ENCODE measurements around the gene TUT1. TPM values are rescaled to one million over a fixed set of nuclear protein-coding genes. Genes with fewer than 3 reads are reported as not detected.

Gene TUT1
- polyA plus RNA-seq, 2 donors: 9.0 to 15.2 TPM

DNA sequence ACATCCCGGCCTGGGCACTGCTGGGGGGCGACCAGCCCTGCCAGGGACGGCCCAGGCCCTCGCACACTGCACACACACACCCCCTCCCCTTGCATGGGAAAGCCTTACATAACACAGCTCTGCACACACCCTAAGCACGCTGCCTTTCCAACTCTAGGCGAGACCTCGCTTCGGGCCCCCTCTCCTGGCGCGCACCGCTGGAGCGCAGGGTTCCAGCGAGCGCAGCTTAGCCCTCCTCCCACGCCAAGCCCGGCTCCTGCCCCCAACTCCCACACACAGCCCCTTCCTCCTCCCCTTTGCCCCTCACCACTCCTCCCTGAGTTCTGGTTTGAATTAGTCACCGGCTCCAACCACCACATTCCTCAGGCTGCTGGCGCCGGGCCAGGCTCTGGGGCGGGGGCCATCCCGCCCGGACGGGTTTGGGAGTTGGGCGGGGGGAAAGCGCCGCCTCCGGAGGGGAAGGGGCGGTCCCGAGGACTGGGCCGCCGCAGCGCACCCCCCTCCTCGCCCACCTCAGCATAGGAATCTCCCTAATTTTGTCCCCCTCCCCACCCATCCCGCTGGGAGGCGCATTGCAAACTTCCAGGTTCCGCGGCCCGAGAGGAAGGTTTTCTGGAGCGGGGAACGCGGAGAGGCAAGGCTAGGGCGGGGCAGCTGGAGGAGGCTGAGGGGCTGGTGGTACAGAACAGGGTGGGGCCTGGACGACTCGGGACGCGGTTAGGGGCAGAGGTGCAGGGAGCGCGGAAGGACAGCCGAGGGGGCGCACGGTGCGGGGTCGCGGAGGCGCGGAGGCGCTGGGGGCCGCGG is 45.7 kb downstream of the TUT1 start:
- H3K27ac ChIP-seq (ENCODE audit: low read depth in 2 of 2, low read length in 1 of 2): peak overlapping the region; percentile 99 to 100
- WGBS, 2 donors: 0 to 1% methylated on average over 54 to 59 of the region's 59 CpGs
- peaks cover 0 to 12% of the 10 kb centered on the region in 2 donors for H3K36me3 ChIP-seq (ENCODE audit: control insufficient read depth in 2 of 2, insufficient read depth in 2 of 2, low read length in 1 of 2)
- no peaks in the 10 kb centered on the region for H3K9me3 ChIP-seq (ENCODE audit: control insufficient read depth in 2 of 2, insufficient read depth in 1 of 2, low read depth in 1 of 2, low read length in 1 of 2)
- no peaks in the 10 kb centered on the region for H3K27me3 ChIP-seq (ENCODE audit: control insufficient read depth in 1 of 2, insufficient read depth in 2 of 2, low read length in 2 of 2)
- peak overlapping the region; percentile 82 to 98 for H3K4me3 ChIP-seq (ENCODE audit: low read depth in 1 of 2, low read length in 2 of 2)
- H3K4me1 ChIP-seq (ENCODE audit: control insufficient read depth in 2 of 2, insufficient read depth in 2 of 2, low read length in 1 of 2): peaks cover 8 to 20% of the 10 kb centered on the region in 2 donors

DNA sequence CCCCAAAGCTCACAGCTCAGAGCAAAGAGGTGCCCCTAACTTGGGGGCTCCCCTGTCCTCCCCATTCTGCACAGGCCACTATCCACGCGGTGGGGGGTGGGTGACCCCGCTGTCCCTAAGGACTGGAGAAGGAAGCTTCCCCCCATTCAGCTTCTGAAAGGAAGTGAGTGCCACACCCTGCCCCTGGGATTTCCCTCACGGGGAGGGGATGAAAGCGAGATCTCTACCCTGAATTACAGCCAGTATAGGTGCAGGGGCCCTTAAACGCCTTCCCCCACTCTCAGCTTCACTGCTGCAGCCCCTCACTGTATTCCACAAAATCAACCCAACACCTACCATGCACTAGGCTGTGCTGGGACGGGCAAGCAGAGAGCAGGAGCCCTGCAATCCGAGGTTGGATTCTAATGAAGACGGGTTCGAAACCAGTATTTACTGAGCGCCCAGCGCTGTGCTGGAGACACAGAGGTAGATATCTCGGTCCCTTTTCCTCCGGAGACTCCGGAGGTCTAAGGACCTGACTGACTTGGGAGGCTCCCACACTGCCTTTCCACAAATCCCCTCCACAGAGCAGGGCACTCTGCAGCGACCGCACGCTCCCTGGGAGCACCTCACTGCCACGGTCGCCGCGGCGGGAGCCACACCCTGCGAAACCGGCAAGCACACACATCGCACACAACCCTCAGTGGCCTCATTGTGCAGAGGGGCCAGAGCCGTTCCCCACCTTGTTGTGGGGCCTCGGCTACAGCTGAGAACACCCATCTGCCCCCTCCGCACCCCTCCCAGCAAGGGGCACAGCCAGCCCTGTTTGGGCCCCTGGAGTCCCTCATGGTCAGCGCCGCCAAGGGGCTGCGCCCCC is 46.5 kb downstream of the TUT1 start:
- Histone ChIP-seq H3K27me3 (ENCODE audit: control insufficient read depth in 1 of 2, insufficient read depth in 2 of 2, low read length in 2 of 2) (no peaks in the 10 kb centered on the region), H3K9me3 (ENCODE audit: control insufficient read depth in 2 of 2, insufficient read depth in 1 of 2, low read depth in 1 of 2, low read length in 1 of 2) (no peaks in the 10 kb centered on the region), H3K4me3 (ENCODE audit: low read depth in 1 of 2, low read length in 2 of 2) (peak overlapping the region; percentile 82 to 98), H3K27ac (ENCODE audit: low read depth in 2 of 2, low read length in 1 of 2) (peak overlapping the region; percentile 99 to 100), H3K36me3 (ENCODE audit: control insufficient read depth in 2 of 2, insufficient read depth in 2 of 2, low read length in 1 of 2) (peaks cover 0 to 12% of the 10 kb centered on the region in 2 donors), H3K4me1 (ENCODE audit: control insufficient read depth in 2 of 2, insufficient read depth in 2 of 2, low read length in 1 of 2) (peaks cover 9 to 26% of the 10 kb centered on the region in 2 donors)
- 1 to 5% methylated on average over 29 to 32 of the region's 32 CpGs for WGBS, 2 donors

DNA sequence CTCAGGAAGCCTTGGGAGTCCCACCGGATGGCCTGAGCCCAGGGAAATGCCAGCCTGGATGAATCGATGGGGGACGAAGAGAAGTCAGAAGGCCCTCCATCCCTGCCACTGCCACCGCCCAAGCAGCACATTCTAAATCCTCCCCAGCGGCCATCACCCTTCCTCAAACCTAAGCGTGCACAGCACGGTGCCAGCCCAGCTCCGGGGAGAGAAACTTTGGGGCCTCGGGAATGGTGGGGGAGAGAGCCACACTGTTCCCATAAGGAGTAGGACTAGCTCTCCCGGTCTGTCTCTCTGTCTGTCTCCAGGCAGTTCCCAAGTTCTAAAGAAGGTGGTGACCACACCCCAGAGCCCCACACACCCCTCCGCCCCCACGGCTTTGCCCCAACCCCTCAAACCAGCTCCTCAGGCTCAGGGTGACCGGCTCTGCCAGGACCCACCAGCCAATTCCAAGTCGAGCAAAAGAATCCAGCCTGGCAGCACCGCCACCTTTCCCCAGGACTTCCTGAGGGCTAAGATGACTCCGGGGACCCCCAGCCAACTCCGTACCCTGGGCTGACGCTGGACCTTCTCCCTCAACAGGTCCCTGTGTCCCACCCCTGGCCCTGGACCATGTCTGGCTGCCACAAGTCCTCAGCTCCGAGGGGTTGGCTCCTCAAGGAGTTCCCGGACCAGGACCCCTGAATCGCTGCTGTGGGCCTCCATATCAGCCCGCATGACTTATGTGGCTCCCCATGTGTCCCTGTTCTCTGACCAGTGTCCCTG is 47.5 kb downstream of the TUT1 start:
- WGBS, 2 donors: 9 to 35% methylated on average over 22 of the region's 22 CpGs
- H3K4me1 ChIP-seq (ENCODE audit: control insufficient read depth in 2 of 2, insufficient read depth in 2 of 2, low read length in 1 of 2): peaks cover 15 to 28% of the 10 kb centered on the region in 2 donors

GRCh38 chr11:62542750-62543567 is 48.4 kb downstream of the TUT1 start:
- Histone ChIP-seq H3K27me3 (ENCODE audit: control insufficient read depth in 1 of 2, insufficient read depth in 2 of 2, low read length in 2 of 2) (no peaks in the 10 kb centered on the region), H3K4me3 (ENCODE audit: low read depth in 1 of 2, low read length in 2 of 2) (peak overlapping the region; percentile 82 to 98), H3K9me3 (ENCODE audit: control insufficient read depth in 2 of 2, insufficient read depth in 1 of 2, low read depth in 1 of 2, low read length in 1 of 2) (no peaks in the 10 kb centered on the region), H3K27ac (ENCODE audit: low read depth in 2 of 2, low read length in 1 of 2) (peak overlapping the region; percentile 99 to 100), H3K36me3 (ENCODE audit: control insufficient read depth in 2 of 2, insufficient read depth in 2 of 2, low read length in 1 of 2) (peaks cover 0 to 15% of the 10 kb centered on the region in 2 donors), H3K4me1 (ENCODE audit: control insufficient read depth in 2 of 2, insufficient read depth in 2 of 2, low read length in 1 of 2) (peaks cover 19 to 33% of the 10 kb centered on the region in 2 donors)
- WGBS, 2 donors: 1 to 10% methylated on average over 25 to 30 of the region's 30 CpGs

More for the DNA sequence above, 47.5 kb downstream of the TUT1 start:
- H3K27me3 ChIP-seq (ENCODE audit: control insufficient read depth in 1 of 2, insufficient read depth in 2 of 2, low read length in 2 of 2): no peaks in the 10 kb centered on the region
- no peaks in the 10 kb centered on the region for H3K9me3 ChIP-seq (ENCODE audit: control insufficient read depth in 2 of 2, insufficient read depth in 1 of 2, low read depth in 1 of 2, low read length in 1 of 2)
- peak overlapping the region; percentile 99 to 100 for H3K27ac ChIP-seq (ENCODE audit: low read depth in 2 of 2, low read length in 1 of 2)
- H3K36me3 ChIP-seq (ENCODE audit: control insufficient read depth in 2 of 2, insufficient read depth in 2 of 2, low read length in 1 of 2): peaks cover 0 to 12% of the 10 kb centered on the region in 2 donors
- H3K4me3 ChIP-seq (ENCODE audit: low read depth in 1 of 2, low read length in 2 of 2): peak overlapping the region; percentile 82 to 98

GRCh38 chr11:62542111-62542745 is 49.1 kb downstream of the TUT1 start:
- H3K27ac ChIP-seq (ENCODE audit: low read depth in 2 of 2, low read length in 1 of 2): peak overlapping the region; percentile 99 to 100
- no peaks in the 10 kb centered on the region for H3K27me3 ChIP-seq (ENCODE audit: control insufficient read depth in 1 of 2, insufficient read depth in 2 of 2, low read length in 2 of 2)
- peaks cover 0 to 15% of the 10 kb centered on the region in 2 donors for H3K36me3 ChIP-seq (ENCODE audit: control insufficient read depth in 2 of 2, insufficient read depth in 2 of 2, low read length in 1 of 2)
- H3K4me3 ChIP-seq (ENCODE audit: low read depth in 1 of 2, low read length in 2 of 2): peak overlapping the region; percentile 82 to 98
- WGBS, 2 donors: 19 to 44% methylated on average over 6 of the region's 6 CpGs
- no peaks in the 10 kb centered on the region for H3K9me3 ChIP-seq (ENCODE audit: control insufficient read depth in 2 of 2, insufficient read depth in 1 of 2, low read depth in 1 of 2, low read length in 1 of 2)
- peaks cover 20 to 35% of the 10 kb centered on the region in 2 donors for H3K4me1 ChIP-seq (ENCODE audit: control insufficient read depth in 2 of 2, insufficient read depth in 2 of 2, low read length in 1 of 2)

DNA sequence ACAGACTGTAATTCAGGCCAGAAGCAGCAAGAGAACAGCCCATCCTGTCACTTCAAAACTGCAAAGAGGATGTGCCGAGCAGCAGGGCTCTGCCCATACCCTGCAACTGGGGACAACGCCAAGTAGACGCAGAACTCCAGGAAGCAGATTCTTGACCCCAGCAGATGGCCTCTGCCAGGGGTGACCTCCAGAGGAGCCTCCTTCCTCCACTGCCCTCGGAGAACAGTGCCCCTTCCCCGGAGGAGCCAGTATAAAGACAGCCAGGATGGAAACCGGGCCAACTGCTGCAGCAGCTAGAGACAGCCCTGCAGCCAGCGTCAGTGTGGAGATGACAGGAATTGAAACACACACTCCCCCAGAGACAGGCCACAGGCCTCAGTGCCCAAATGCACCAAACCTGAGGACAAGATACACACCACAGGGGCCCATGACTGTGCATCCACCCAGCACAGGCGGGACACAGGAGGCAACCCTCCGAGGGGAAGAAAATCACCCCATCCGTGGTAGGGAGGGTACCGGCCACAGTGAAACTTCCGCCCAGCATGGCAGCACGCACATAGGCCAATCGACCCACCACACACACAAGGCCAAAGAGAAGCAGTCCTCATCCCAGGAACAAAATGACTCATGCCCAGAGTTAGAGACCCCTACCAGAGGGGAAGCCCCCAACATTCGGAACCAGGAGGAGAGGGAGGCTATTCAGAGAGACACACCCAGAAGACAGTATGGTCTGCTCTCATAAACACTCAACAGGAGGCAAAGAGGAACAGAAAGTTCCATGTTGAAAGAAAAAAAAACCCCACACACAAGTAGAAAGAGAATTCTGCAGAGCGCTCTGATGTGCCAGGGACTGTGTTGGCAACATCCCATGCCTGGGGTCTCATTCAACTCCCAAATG is 50.3 kb downstream of the TUT1 start:
- Histone ChIP-seq H3K4me1 (ENCODE audit: control insufficient read depth in 2 of 2, insufficient read depth in 2 of 2, low read length in 1 of 2) (peaks cover 20 to 35% of the 10 kb centered on the region in 2 donors), H3K4me3 (ENCODE audit: low read depth in 1 of 2, low read length in 2 of 2) (peak overlapping the region; percentile 32 to 82), H3K27me3 (ENCODE audit: control insufficient read depth in 1 of 2, insufficient read depth in 2 of 2, low read length in 2 of 2) (no peaks in the 10 kb centered on the region), H3K27ac (ENCODE audit: low read depth in 2 of 2, low read length in 1 of 2) (peak overlapping the region; percentile 99 to 100), H3K9me3 (ENCODE audit: control insufficient read depth in 2 of 2, insufficient read depth in 1 of 2, low read depth in 1 of 2, low read length in 1 of 2) (no peaks in the 10 kb centered on the region), H3K36me3 (ENCODE audit: control insufficient read depth in 2 of 2, insufficient read depth in 2 of 2, low read length in 1 of 2) (peaks cover 0 to 20% of the 10 kb centered on the region in 2 donors)
- 10 to 21% methylated on average over 16 of the region's 16 CpGs for WGBS, 2 donors

DNA sequence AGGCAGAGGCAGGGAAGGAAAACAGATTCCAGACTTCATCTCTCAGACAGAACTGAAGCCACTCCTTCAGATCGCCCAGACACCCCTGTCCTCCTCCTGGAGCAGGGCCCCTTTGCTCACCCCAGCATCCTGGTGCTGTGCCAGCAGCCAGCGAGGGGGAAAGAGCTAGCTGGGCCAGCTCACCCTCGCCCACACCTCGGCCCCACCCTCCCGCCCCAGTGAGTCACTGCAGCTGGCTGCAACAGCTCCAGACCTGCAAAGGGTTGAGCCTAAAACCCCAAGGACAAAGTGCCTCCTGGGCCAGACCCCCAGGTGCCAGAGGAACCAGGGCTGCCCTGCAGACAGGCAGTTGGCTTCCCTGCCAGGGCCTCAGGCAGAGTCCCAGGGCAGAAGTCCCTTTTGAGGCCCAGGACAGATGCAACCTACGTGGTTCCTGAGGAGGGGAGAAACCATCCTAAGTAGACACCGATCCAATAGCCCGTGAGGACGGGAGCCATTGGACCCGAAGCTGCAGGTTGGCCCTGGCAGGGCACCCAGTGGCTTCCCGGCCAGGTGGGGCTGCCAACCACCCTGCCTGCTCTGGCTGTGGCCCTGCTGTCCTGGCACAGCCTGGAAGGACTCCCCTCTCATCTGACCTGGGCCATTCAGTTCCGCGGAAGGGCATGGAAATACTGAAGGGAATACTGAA is 51.9 kb downstream of the TUT1 start:
- H3K4me3 ChIP-seq (ENCODE audit: low read depth in 1 of 2, low read length in 2 of 2): peak overlapping the region; percentile 19 to 82
- no peaks in the 10 kb centered on the region for H3K27me3 ChIP-seq (ENCODE audit: control insufficient read depth in 1 of 2, insufficient read depth in 2 of 2, low read length in 2 of 2)
- H3K27ac ChIP-seq (ENCODE audit: low read depth in 2 of 2, low read length in 1 of 2): peak overlapping the region; percentile 99 to 100
- no peaks in the 10 kb centered on the region for H3K9me3 ChIP-seq (ENCODE audit: control insufficient read depth in 2 of 2, insufficient read depth in 1 of 2, low read depth in 1 of 2, low read length in 1 of 2)
- 11 to 15% methylated on average over 13 of the region's 13 CpGs for WGBS, 2 donors
- peaks cover 5 to 29% of the 10 kb centered on the region in 2 donors for H3K36me3 ChIP-seq (ENCODE audit: control insufficient read depth in 2 of 2, insufficient read depth in 2 of 2, low read length in 1 of 2)
- H3K4me1 ChIP-seq (ENCODE audit: control insufficient read depth in 2 of 2, insufficient read depth in 2 of 2, low read length in 1 of 2): peaks cover 20 to 35% of the 10 kb centered on the region in 2 donors

All from esophagus (tissue), 2 donors.